CD4-positive, alpha-beta T cell treated with Interleukin-15 for 4 hours (primary cell): Measurements from ENCODE around the gene C17orf114.
"Not testable (repeated sequence)": the region's sequence is repeated elsewhere in the genome, so short reads cannot be mapped to it uniquely, and the experiment has no call there.

Experiments
- DNase-seq: peaks from one replicate; pipeline ENCODE4 v3.0.0-alpha.2; 2020; ENCODE audit warnings: low spot score

Gene C17orf114

GRCh38 chr17:4802228-4802627, at the start of gene C17orf114:
Gene C17orf114 (minus strand): TSS chr17:4802328.
- no peak for DNase-seq

DNA sequence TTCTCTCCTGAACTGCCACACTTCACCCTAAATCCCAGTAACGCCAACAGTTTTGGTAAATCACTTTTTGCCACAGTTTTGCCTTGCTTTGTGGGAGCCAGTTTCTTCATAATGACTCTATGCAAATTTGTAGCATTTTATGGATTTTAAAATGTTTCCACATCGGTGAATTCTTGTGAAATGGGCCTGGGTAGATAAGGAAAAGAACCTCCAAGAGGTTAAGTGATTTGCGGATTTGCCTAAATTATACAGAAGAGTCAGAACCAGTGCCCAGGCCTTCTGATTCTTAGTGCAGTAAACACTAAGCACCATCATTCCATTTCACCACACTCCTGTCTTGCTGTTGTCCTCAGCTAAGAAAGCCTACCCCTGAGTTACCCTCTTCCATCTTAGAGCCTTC, 49.0 kb upstream of the C17orf114 start:
- no peak for DNase-seq

GRCh38 chr17:4850246-4850645, 48.1 kb upstream of the C17orf114 start:
- no peak for DNase-seq

GRCh38 chr17:4849011-4849536, 46.9 kb upstream of the C17orf114 start:
- DNase-seq: no peak

GRCh38 chr17:4846635-4847390, 44.7 kb upstream of the C17orf114 start:
- no peak for DNase-seq

- DNase-seq: no peak
These were observed 43.0 kb upstream of the C17orf114 start for GRCh38 chr17:4845118-4845517.

DNA sequence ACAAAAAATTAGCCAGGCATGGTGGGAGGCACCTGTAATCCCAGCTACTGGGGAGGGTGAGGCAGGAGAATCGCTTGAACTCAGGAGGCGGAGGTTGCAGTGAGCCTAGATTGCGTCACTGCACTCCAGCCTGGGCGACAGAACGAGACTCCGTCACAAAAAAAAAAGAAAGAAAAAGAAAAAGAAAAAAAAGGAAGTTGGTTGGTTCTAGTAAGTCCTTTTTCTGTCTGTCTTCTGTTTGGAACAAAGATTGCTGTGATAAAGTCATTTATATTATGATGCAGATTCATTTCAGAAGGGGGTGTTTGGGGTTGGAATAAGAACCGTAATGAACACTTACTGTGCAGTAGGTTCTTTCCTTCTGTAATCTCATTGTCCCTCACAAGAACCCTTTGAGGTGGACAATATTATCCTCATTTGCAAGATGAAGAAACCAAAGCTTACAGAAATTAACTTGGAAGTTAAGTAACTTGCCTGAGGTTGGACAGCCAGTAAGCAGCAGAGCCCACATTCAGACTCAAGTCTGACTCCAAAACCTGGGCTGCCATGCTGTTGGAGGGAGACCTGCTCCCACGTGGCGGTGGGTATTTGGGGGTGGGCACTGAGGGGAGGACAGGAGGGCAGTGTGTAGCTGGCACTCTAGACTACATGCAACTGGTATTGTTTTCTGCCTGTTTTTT, 41.3 kb upstream of the C17orf114 start:
- DNase-seq: no peak

DNA sequence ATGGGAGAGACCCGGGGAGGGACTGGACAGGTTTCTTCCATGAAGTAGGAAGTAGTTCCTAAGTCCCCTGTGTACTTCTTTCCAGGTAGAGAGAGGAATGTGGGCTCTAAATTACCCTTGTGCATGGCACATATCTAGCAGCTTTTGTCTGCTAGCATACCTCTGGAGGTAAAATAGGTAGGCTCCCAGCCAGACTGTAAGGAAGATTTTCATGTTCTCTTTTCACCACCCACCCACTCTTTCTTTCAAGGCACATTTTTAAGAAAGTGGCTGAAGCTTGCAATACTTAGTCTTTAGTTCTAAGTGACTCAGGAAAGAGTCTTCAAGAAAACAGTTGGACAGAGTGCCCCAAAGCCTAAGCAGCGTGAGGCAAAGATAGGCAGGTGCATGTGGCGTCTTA, 40.2 kb upstream of the C17orf114 start:
- DNase-seq: no peak

- DNase-seq: peak; percentile 12
These were observed 38.7 kb upstream of the C17orf114 start for GRCh38 chr17:4840893-4841242.

- no peak for DNase-seq
These were observed 38.1 kb upstream of the C17orf114 start for GRCh38 chr17:4839965-4840892.

DNA sequence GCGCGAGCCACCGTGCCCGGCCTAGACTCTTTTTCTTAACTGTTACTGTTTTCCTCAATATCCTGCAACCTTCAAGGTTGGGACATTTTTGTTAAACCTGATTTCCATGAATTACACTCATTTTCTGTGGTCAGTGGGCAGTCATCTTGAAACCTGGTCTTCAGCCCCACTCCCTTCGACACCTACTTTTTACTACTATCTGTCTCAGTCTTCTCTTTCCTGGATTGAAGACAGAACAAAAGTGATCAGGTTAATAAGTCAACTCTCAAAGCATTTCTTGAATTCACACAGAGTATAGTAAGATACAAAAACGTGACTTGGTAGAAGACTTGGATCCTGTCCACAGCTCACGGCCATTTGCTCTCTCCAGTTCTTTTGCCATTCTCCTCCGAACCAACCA, 37.1 kb upstream of the C17orf114 start:
- DNase-seq: no peak

- DNase-seq: no peak
These were observed 36.2 kb upstream of the C17orf114 start for GRCh38 chr17:4838309-4838785.

- no peak for DNase-seq
These were observed 35.6 kb upstream of the C17orf114 start for GRCh38 chr17:4837471-4838308.

GRCh38 chr17:4836221-4836620, 34.1 kb upstream of the C17orf114 start:
- no peak for DNase-seq

DNA sequence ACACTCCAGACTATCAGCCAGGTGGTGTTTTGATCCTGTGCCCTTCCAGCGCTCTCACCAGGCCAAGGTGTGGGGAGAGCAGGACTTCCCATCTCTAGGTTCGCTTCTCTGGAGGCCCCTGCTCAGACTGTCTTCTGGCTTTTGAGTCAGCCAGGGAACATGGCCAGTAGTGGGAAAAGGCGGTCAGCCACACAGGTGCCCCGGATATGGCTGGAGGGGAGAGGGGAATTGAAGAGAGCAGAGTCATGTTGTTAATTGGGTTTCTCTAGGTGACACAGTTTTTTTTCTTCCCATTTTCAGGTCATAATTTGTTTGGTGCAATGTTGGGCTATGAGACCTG, 32.5 kb upstream of the C17orf114 start:
- DNase-seq: no peak

- no peak for DNase-seq
These were observed 32.0 kb upstream of the C17orf114 start for GRCh38 chr17:4833941-4834680.

DNA sequence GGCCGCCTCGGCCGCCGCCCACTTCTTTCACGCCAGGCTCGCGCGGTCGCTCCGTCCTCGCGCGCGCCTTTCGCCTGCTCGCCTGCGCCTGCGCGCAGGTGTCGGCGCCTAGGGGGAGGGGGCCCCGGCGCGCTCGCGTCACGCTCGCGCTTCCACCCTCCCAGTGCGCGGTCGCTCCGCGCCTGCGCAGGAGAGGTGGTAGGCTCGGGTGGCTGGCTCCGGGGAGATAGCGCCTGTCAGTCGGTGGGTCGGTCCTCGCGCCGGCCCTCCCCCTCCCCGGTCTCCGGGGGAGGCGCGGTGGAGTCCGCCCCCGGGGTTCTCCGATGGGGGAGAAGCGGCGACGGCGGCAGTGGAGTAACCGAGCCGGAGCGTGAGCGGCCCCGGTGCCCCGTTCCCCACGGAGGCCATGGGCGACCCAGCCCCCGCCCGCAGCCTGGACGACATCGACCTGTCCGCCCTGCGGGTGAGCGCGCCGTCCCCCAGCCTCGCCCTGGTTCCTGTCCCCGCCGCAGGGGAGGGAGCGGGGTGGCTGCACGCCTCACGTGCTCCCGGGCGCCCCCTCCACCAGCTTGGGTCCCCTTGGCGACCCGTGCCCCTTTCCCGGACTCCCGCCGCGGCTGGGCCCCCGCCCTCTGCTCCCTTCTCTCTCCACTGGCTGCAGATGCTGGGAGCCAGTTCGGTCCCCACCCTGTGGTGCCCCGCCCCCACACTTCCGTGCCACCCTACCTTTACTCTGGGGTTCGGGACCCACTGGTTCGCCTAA, 31.2 kb upstream of the C17orf114 start, which contains the start of gene MINK1:
Gene MINK1 (plus strand): TSS at position 163 of the 763 bp plus-strand sequence. CDS start 244 bp downstream, at position 407.
- DNase-seq: peak; percentile 93

GRCh38 chr17:4832829-4833177, 30.7 kb upstream of the C17orf114 start:
- DNase-seq: not testable (repeated sequence)

- DNase-seq: no peak
These were observed 25.3 kb upstream of the C17orf114 start for GRCh38 chr17:4827399-4827798.
